CD4-positive, alpha-beta T cell (primary cell): Measurements from ENCODE around the gene INPP4B. TPM values are rescaled to one million over a fixed set of nuclear protein-coding genes. Genes with fewer than 3 reads are reported as not detected.

Source experiments
- ATAC-seq: fragments of 200-7000 bp; cut with Tn5 transposase; one replicate; pipeline ENCODE4 v1.10.0; 2022; ENCODE audit warnings: mild to moderate bottlenecking; ENCODE audit not compliant: poor library complexity
- CTCF ChIA-PET: fragments of 350-600 bp; sonication (Branson Sonifier 250); formaldehyde crosslinking; loops from one replicate; lab custom pipeline; 2021; ENCODE audit warnings: antibody characterized with exemption, inconsistent platforms; lab: Charles Lee
- POLR2A ChIA-PET: fragments of 350-600 bp; sonication (Branson Sonifier 250); formaldehyde crosslinking; loops from one replicate; lab custom pipeline; 2021; ENCODE audit warnings: antibody characterized with exemption, inconsistent platforms; lab: Charles Lee
- DNase-seq, 14 experiments: peaks; one replicate each; pipeline ENCODE4 v3.0.0-alpha.2; 2013 to 2020; ENCODE audit warnings: mixed read lengths in 2 of 14
- H3K27ac ChIP-seq, 2 donors: one replicate each; pipeline versions ENCODE4 v1.5.1 to v1.7.0; 2013; ENCODE audit warnings: low read length in 2 of 2, low read depth in 1 of 2, mild to moderate bottlenecking in 1 of 2
- H3K27me3 ChIP-seq, 2 experiments: 1 replicate in 1 of 2; 2 replicates in 1 of 2; pipeline versions ENCODE4 v1.6.1 to v1.7.0; 2013; ENCODE audit warnings: low read length in 2 of 2, control low read depth in 1 of 2, mild to moderate bottlenecking in 1 of 2, moderate library complexity in 1 of 2; ENCODE audit not compliant: insufficient read depth in 2 of 2, control insufficient read depth in 1 of 2
- H3K36me3 ChIP-seq: one replicate; pipeline ENCODE4 v1.6.1; 2013; ENCODE audit warnings: low read length, control low read depth; ENCODE audit not compliant: insufficient read depth
- H3K4me1 ChIP-seq: one replicate; pipeline ENCODE4 v1.6.1; 2013; ENCODE audit warnings: low read length, control low read depth; ENCODE audit not compliant: insufficient read depth
- H3K4me3 ChIP-seq: one replicate; pipeline ENCODE4 v1.5.1; 2013; ENCODE audit warnings: mild to moderate bottlenecking, low read length, moderate library complexity
- H3K9me3 ChIP-seq, 2 experiments: 1 replicate in 1 of 2; 2 replicates in 1 of 2; pipeline versions ENCODE4 v1.6.1 to v1.7.0; 2013; ENCODE audit warnings: low read length in 2 of 2, mild to moderate bottlenecking in 2 of 2, control low read depth in 1 of 2, moderate library complexity in 1 of 2; ENCODE audit not compliant: control insufficient read depth in 1 of 2, insufficient read depth in 1 of 2
- H3K27ac Mint-ChIP-seq: one replicate; pipeline ENCODE4 v1.8.0; 2020; ENCODE audit warnings: mixed read lengths
- H3K27me3 Mint-ChIP-seq: one replicate; pipeline ENCODE4 v1.8.0; 2021; ENCODE audit warnings: mixed read lengths
- H3K36me3 Mint-ChIP-seq: one replicate; pipeline ENCODE4 v1.8.0; 2021; ENCODE audit warnings: low read depth, mixed read lengths
- H3K4me1 Mint-ChIP-seq: one replicate; pipeline ENCODE4 v1.8.0; 2021; ENCODE audit warnings: low read depth, mixed read lengths
- H3K4me3 Mint-ChIP-seq: one replicate; pipeline ENCODE4 v1.8.0; 2020; ENCODE audit warnings: mild to moderate bottlenecking, mixed read lengths
- H3K9me3 Mint-ChIP-seq: one replicate; pipeline ENCODE4 v1.8.0; 2020; ENCODE audit warnings: mixed read lengths
- intact Hi-C, 2 experiments: fragments of 100-400 bp; cut with DNase I in 1 of 2; cut with micrococcal nuclease in 1 of 2; formaldehyde crosslinking; loops; one replicate each; pipeline versions ENCODE4 v1.15.1 to v1.9.0; 2023 to 2025; cut with DNase I, micrococcal nuclease
- total RNA-seq, 174 experiments: library from RNA in 2 of 174; stranded (reverse) in 2 of 174; gene quantifications; one replicate each; pipeline ENCODE4 v1.2.3 and lab custom pipeline; 2021 to 2026
- TF ChIP-seq, protein P1 (sequence below): fragments of 200-600 bp; IDR thresholded peaks from one replicate; pipeline ENCODE4 v1.8.0; 2022; ENCODE audit warnings: antibody characterized with exemption, mild to moderate bottlenecking

INPP4B gene
- total RNA-seq, 2 experiments from 2014 or later = 50.7 to 53.8 TPM

DNA sequence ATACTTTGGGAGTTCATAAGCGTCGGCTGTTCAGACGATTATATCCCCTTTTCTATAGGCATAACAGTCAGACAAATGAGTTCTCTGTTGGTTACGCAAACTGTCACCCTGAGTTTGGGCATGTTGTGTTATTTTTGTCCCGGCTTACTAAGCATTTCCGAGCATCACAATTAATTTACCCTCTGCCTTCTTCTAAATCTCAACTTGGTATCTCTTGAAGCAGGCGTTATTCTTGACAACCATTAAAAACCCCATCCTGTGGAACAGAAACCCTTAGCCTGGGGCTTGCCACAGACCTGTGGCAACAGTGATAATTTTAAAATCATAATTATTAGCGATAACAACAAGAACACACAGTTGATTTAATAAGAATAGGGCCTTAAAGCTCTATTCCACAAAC is 558.7 kb downstream of the INPP4B start:
- Histone ChIP-seq H3K4me1 (peaks cover 20% of the 10 kb centered on the region), H3K4me3 (no peak overlapping the region)
- POLR2A ChIA-PET = interaction anchor here (1.5 kb wide), 1 partner anchor 14 kb away, joined by 3 read pairs; no protein-coding TSS in a partner anchor

DNA sequence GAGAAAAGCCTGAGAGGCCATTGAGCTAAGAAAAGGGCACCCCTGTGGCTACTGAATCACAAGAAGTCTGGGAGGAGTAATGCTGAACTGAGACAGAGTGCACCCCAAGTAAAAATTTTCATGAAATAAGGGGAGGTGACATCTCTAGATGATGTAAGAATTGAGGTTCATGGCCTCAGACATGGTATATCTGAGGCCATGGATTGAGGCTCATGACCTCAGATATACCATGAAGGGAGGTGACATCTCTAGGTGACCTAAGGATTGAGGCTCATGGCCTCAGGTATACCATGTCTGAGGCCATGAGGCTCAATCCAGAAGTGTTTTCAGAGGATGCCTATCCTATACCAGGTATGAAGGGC is 560.9 kb downstream of the INPP4B start:
- CTCF ChIA-PET = interaction anchor here (0.6 to 3.5 kb wide), 7 partner anchors 9 to 282 kb away, joined by 3 to 15 read pairs (median 3); no protein-coding TSS in a partner anchor
- Mint-ChIP-seq H3K4me1 (peaks cover 21% of the 10 kb centered on the region), H3K27ac (no peak overlapping the region), H3K4me3 (no peak overlapping the region), H3K9me3 (peaks cover 3% of the 10 kb centered on the region), H3K27me3 (no peaks in the 10 kb centered on the region), H3K36me3 (peaks cover 26% of the 10 kb centered on the region)
- Histone ChIP-seq H3K4me3 (no peak overlapping the region), H3K4me1 (peaks cover 20% of the 10 kb centered on the region), H3K9me3 (no peaks in the 10 kb centered on the region), H3K27ac (no peak overlapping the region), H3K27me3 (no peaks in the 10 kb centered on the region), H3K36me3 (peaks cover 12% of the 10 kb centered on the region)
- TF ChIP-seq, protein P1, sequence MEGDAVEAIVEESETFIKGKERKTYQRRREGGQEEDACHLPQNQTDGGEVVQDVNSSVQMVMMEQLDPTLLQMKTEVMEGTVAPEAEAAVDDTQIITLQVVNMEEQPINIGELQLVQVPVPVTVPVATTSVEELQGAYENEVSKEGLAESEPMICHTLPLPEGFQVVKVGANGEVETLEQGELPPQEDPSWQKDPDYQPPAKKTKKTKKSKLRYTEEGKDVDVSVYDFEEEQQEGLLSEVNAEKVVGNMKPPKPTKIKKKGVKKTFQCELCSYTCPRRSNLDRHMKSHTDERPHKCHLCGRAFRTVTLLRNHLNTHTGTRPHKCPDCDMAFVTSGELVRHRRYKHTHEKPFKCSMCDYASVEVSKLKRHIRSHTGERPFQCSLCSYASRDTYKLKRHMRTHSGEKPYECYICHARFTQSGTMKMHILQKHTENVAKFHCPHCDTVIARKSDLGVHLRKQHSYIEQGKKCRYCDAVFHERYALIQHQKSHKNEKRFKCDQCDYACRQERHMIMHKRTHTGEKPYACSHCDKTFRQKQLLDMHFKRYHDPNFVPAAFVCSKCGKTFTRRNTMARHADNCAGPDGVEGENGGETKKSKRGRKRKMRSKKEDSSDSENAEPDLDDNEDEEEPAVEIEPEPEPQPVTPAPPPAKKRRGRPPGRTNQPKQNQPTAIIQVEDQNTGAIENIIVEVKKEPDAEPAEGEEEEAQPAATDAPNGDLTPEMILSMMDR = no peak
- POLR2A ChIA-PET = interaction anchor here (1.2 to 3.5 kb wide), 3 partner anchors 9 to 282 kb away, joined by 4 to 9 read pairs (median 5); no protein-coding TSS in a partner anchor
- no peak for DNase-seq
- intact Hi-C loops = no loop called here
- ATAC-seq = peak; percentile 33

More for the DNA sequence above, 558.7 kb downstream of the INPP4B start:
- Histone ChIP-seq H3K27me3 (no peaks in the 10 kb centered on the region), H3K36me3 (peaks cover 27% of the 10 kb centered on the region), H3K27ac (no peak overlapping the region), H3K9me3 (no peaks in the 10 kb centered on the region)
- Mint-ChIP-seq H3K27me3 (no peaks in the 10 kb centered on the region), H3K9me3 (peaks cover 9% of the 10 kb centered on the region), H3K36me3 (peaks cover 46% of the 10 kb centered on the region), H3K27ac (peak overlapping the region; percentile 28), H3K4me1 (peaks cover 19% of the 10 kb centered on the region), H3K4me3 (no peak overlapping the region)
- TF ChIP-seq, protein P1 = no peak
- intact Hi-C loops = no loop called here
- ATAC-seq (no peak), DNase-seq (no peak)
- CTCF ChIA-PET = interaction anchor here (1.2 kb wide), 1 partner anchor 21 kb away, joined by 3 read pairs; no protein-coding TSS in a partner anchor

DNA sequence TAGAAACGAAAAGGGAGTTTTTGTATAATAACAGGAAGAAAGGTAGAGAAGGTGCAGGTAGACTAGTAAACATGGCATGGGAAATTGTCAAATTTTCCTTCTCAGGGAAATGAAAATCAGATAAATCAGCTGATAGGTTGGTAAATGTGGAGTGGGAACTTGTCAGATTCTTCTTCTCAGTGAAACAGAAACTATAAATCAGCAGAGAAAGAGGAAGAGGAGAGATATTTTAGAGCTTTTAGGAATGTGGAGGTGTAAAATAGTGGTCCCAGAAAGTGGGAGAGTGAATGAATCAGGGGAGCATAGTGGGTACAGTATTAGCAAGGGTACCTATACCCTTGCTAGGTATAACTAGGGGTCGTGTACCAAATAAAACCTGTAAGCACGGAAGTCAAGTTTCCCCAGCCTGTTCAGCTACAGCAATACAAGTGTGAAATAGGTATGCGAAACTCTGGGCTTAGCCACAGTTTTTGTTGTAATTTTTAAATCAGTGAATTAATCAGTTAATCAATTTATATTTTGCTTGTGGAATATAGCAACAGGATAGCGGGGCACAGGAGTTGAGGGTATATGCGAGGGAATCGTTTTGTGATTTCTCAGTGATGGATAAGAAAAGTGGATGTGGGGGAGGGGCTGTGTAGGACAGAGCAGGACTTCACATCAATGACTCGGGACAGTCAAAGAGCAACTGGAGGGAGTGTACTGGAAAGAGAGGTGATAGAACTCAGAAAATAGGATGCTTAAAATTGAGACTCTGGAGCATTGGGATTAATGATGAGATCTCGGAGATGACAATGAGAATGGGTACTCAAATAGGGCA is 561.5 kb downstream of the INPP4B start:
- H3K27ac ChIP-seq = peak overlapping the region; percentile 21 to 45

More for the DNA sequence above, 561.5 kb downstream of the INPP4B start:
- DNase-seq (no peak), ATAC-seq (peak; percentile 25)
- H3K9me3 ChIP-seq = no peaks in the 10 kb centered on the region
- no peaks in the 10 kb centered on the region for H3K27me3 ChIP-seq
- Mint-ChIP-seq H3K27me3 (no peaks in the 10 kb centered on the region), H3K36me3 (peaks cover 22% of the 10 kb centered on the region), H3K9me3 (peaks cover under 1% of the 10 kb centered on the region), H3K27ac (no peak overlapping the region), H3K4me3 (no peak overlapping the region), H3K4me1 (peaks cover 21% of the 10 kb centered on the region)
- POLR2A ChIA-PET = interaction anchor here (0.6 to 3.5 kb wide), 5 partner anchors 10 to 384 kb away, joined by 3 to 9 read pairs (median 4); no protein-coding TSS in a partner anchor
- CTCF ChIA-PET = interaction anchor here (0.6 to 3.5 kb wide), 8 partner anchors 8 to 420 kb away, joined by 3 to 15 read pairs (median 3); no protein-coding TSS in a partner anchor
- no peak overlapping the region for H3K4me3 ChIP-seq
- TF ChIP-seq, protein P1 = no peak
- peaks cover 20% of the 10 kb centered on the region for H3K4me1 ChIP-seq
- peaks cover 11% of the 10 kb centered on the region for H3K36me3 ChIP-seq
- intact Hi-C loops = loop anchor here (5.0 kb wide), 4 partner anchors 73 to 563 kb away; partner anchors contain the start of gene INPP4B (in 1 of the 2)
